SK-N-SH treated with all-trans-retinoic acid at 6 μM for 48 hours (cell line): Measurements from ENCODE around the gene RPP40.
A peak's percentile ranks its signal among the peaks of the same experiment; 100 is the strongest.

Experiments
- ATAC-seq: fragments of 200-7000 bp; cut with Tn5 transposase; 3 replicates; pipeline ENCODE4 v1.9.1; 2020; ENCODE audit warnings: mild to moderate bottlenecking, moderate library complexity
- ARNTL ChIP-seq: fragments of 450-650 bp; formaldehyde crosslinking; IDR thresholded peaks from 2 replicates; pipeline ENCODE4 v1.5.0; 2020; ENCODE audit warnings: low read depth, mild to moderate bottlenecking, moderate library complexity, borderline replicate concordance
- CREB5 ChIP-seq: fragments of 250-450 bp; sonication (Bioruptor Pico); IDR thresholded peaks from 2 replicates; pipeline ENCODE4 v1.5.1; 2020; ENCODE audit warnings: low read depth, mild to moderate bottlenecking, moderate library complexity
- CSDC2 ChIP-seq: fragments of 250-450 bp; sonication (Bioruptor Pico); IDR thresholded peaks from 2 replicates; pipeline ENCODE4 v1.5.0; 2020; ENCODE audit warnings: mild to moderate bottlenecking, moderate library complexity
- CSRNP3 ChIP-seq: fragments of 250-450 bp; sonication (Bioruptor Pico); IDR thresholded peaks from 2 replicates; pipeline ENCODE4 v1.5.1; 2021; ENCODE audit warnings: mild to moderate bottlenecking, moderate library complexity
- ESRRG ChIP-seq: fragments of 250-450 bp; sonication (Bioruptor Pico); IDR thresholded peaks from 2 replicates; pipeline ENCODE4 v1.6.1; 2021; ENCODE audit warnings: mild to moderate bottlenecking
- ISL1 ChIP-seq: fragments of 250-450 bp; sonication (Bioruptor Pico); IDR thresholded peaks from 2 replicates; pipeline ENCODE4 v2.1.2; 2022; ENCODE audit warnings: mild to moderate bottlenecking, moderate library complexity
- PATZ1 ChIP-seq: fragments of 250-450 bp; sonication (Bioruptor Pico); IDR thresholded peaks from 2 replicates; pipeline ENCODE4 v1.8.0; 2020; ENCODE audit warnings: mild to moderate bottlenecking, moderate library complexity, borderline replicate concordance
- RARB ChIP-seq: fragments of 250-450 bp; sonication (Bioruptor Pico); IDR thresholded peaks from 2 replicates; pipeline ENCODE4 v1.8.0; 2021; ENCODE audit warnings: mild to moderate bottlenecking, moderate library complexity
- SNAI2 ChIP-seq: fragments of 250-450 bp; sonication (Bioruptor Pico); IDR thresholded peaks from 2 replicates; pipeline ENCODE4 v1.5.0; 2020; ENCODE audit warnings: mild to moderate bottlenecking, moderate library complexity
- TCF4 ChIP-seq: fragments of 250-450 bp; sonication (Bioruptor Pico); IDR thresholded peaks from 2 replicates; pipeline ENCODE4 v1.8.0; 2021; ENCODE audit warnings: mild to moderate bottlenecking, moderate library complexity, borderline replicate concordance
- TOX ChIP-seq: fragments of 250-450 bp; sonication (Bioruptor Pico); IDR thresholded peaks from 2 replicates; pipeline ENCODE4 v1.8.0; 2021; ENCODE audit warnings: mild to moderate bottlenecking, moderate library complexity, borderline replicate concordance
- TSHZ2 ChIP-seq: fragments of 250-450 bp; sonication (Bioruptor Pico); IDR thresholded peaks from 2 replicates; pipeline ENCODE4 v1.5.0; 2020; ENCODE audit warnings: mild to moderate bottlenecking, moderate library complexity
- ZC3H10 ChIP-seq: fragments of 250-450 bp; sonication (Bioruptor Pico); IDR thresholded peaks from 2 replicates; pipeline ENCODE4 v1.5.1; 2021; ENCODE audit warnings: mild to moderate bottlenecking, moderate library complexity
- ZFP3 ChIP-seq: fragments of 250-450 bp; sonication (Bioruptor Pico); IDR thresholded peaks from 2 replicates; pipeline ENCODE4 v1.5.0; 2020; ENCODE audit warnings: mild to moderate bottlenecking, moderate library complexity
- ZNF565 ChIP-seq: fragments of 450-650 bp; formaldehyde crosslinking; conservative IDR thresholded peaks from 2 replicates; pipeline ENCODE4 v1.5.0; 2020; ENCODE audit warnings: low read depth, mild to moderate bottlenecking, moderate library complexity
- ZNF70 ChIP-seq: fragments of 450-650 bp; formaldehyde crosslinking; IDR thresholded peaks from 2 replicates; pipeline ENCODE4 v1.5.0; 2020; ENCODE audit warnings: mild to moderate bottlenecking, moderate library complexity
- ZNF8 ChIP-seq: fragments of 450-650 bp; formaldehyde crosslinking; IDR thresholded peaks from 2 replicates; pipeline ENCODE4 v1.5.0; 2020; ENCODE audit warnings: mild to moderate bottlenecking, moderate library complexity

RPP40 gene

GRCh38 chr6:5028301-5028700, 24.5 kb upstream of the RPP40 start (continued):
- no peak for TF ChIP-seq PATZ1 (CRISPR knock-in tag)
- TF ChIP-seq ZNF70: no peak
- no peak for TF ChIP-seq SNAI2

- no peak for TF ChIP-seq TSHZ2 (CRISPR knock-in tag)
- TF ChIP-seq ZFP3 (CRISPR knock-in tag): no peak
- no peak for TF ChIP-seq CSRNP3
- no peak for TF ChIP-seq ZC3H10 (CRISPR knock-in tag)
- TF ChIP-seq ARNTL (CRISPR knock-in tag): no peak
- no peak for TF ChIP-seq CREB5 (CRISPR knock-in tag)
- no peak for TF ChIP-seq ZNF565
- TF ChIP-seq CSDC2 (CRISPR knock-in tag): no peak
- TF ChIP-seq PATZ1 (CRISPR knock-in tag): no peak
- TF ChIP-seq TCF4 (CRISPR knock-in tag): no peak
- no peak for TF ChIP-seq ZNF8 (CRISPR knock-in tag)
- TF ChIP-seq TOX (CRISPR knock-in tag): no peak
- TF ChIP-seq, all 23 proteins: peak for 0
- ATAC-seq: peak; percentile 51
Observed at GRCh38 chr6:5025911-5026819, 22.3 kb upstream of the RPP40 start.

- no peak for ATAC-seq
- no peak for TF ChIP-seq RARB (CRISPR knock-in tag)
- TF ChIP-seq ISL1 (CRISPR knock-in tag): no peak
- TF ChIP-seq ESRRG (CRISPR knock-in tag): no peak
- no peak for TF ChIP-seq ZNF565
- no peak for TF ChIP-seq ZNF70
- TF ChIP-seq ZFP3 (CRISPR knock-in tag): no peak
- TF ChIP-seq CSDC2 (CRISPR knock-in tag): no peak
- no peak for TF ChIP-seq PATZ1 (CRISPR knock-in tag)
- TF ChIP-seq, all 23 proteins: peak for 0
Observed at GRCh38 chr6:5023923-5024322, 20.1 kb upstream of the RPP40 start.
